ENCODE results near the gene MGA. TPM values are rescaled to one million over a fixed set of nuclear protein-coding genes. Genes with fewer than 3 reads are reported as not detected.

MGA gene
- polyA plus RNA-seq, 1 donor (not counting 4 experiments of a cell fraction or from before 2014, with no cell fraction given), result 6.3 TPM

DNA sequence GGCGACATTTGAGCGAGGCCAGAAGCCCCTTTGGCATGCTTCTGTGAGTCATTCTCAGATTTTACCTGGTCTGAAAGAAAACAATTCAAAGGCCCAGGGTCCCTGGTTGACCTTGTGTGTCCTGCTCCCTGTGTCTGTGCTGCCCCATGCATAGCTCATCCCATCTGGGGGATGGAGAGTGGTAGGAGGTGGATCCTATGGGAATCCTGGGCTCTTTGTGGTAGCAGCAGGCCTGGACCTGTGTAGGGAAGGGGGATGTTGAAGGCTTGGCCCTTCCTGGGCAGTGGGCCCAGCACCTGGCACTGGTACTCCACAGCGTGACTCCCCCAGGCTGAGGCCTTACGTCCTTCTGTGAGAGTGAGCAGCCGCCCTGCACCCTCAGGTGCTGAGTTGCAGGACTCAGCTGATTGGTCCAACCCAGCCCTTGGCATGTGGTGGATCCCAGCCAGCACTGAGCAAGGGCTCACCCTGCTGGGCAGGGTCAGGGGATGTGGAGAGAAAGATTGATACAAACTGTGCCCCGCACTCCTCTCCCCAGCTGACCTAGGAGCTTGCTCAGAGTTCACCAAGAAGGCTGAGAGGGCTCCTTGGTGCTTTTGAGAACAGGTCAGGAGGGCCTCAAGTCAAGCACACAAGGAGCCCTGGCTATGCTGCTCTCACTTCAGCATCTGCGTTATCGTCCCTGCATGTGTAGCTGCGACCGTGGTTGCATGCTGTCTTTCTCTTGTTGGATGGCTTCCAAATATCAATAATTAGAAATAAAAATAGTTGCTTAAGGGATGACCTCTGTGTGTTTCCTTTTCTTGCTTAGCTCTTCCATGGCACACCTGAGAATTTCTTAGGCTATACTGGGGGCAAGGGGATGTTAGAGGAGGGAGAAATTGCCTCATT lies 146.3 kb downstream of the MGA start:
- FAIRE-seq, result peak; percentile 100
- Histone ChIP-seq H3K27me3 (ENCODE audit: control insufficient read depth, extremely low read depth, insufficient read depth, low read length) (no peaks in the 10 kb centered on the region), H3K79me2 (ENCODE audit: control insufficient read depth, insufficient read depth, low read length) (peaks cover 48% of the 10 kb centered on the region), H3K4me3 (ENCODE audit: control insufficient read depth in 2 of 3, extremely low read depth in 1 of 3, insufficient read depth in 2 of 3, low read depth in 1 of 3, low read length in 3 of 3) (no peak overlapping the region), H2AFZ (ENCODE audit: control insufficient read depth, low read length) (no peak overlapping the region), H3K4me1 (ENCODE audit: control insufficient read depth, extremely low read depth, insufficient read depth, low read length) (peaks cover 77% of the 10 kb centered on the region), H3K27ac (ENCODE audit: control insufficient read depth, insufficient read depth, low read length) (peak overlapping the region; percentile 99), H3K9ac (ENCODE audit: control insufficient read depth, extremely low read depth, insufficient read depth, low read length) (peak overlapping the region; percentile 78), H3K36me3 (ENCODE audit: control insufficient read depth in 2 of 2, extremely low read depth in 1 of 2, insufficient read depth in 2 of 2, low read length in 2 of 2) (peaks cover 5 to 34% of the 10 kb centered on the region in 2 experiments), H3K9me1 (ENCODE audit: control insufficient read depth, extremely low read depth, insufficient read depth, low read length) (no peaks in the 10 kb centered on the region), H3K4me2 (ENCODE audit: control insufficient read depth, extremely low read depth, insufficient read depth, low read depth, low read length) (peak overlapping the region; percentile 70), H4K20me1 (ENCODE audit: control insufficient read depth, extremely low read depth, insufficient read depth, low read length) (no peaks in the 10 kb centered on the region), H3K9me3 (ENCODE audit: control insufficient read depth, low read depth, low read length) (no peaks in the 10 kb centered on the region)
- DNase-seq (ENCODE audit: low read depth, low spot score), result peak; percentile 98
- TF ChIP-seq, protein P1, sequence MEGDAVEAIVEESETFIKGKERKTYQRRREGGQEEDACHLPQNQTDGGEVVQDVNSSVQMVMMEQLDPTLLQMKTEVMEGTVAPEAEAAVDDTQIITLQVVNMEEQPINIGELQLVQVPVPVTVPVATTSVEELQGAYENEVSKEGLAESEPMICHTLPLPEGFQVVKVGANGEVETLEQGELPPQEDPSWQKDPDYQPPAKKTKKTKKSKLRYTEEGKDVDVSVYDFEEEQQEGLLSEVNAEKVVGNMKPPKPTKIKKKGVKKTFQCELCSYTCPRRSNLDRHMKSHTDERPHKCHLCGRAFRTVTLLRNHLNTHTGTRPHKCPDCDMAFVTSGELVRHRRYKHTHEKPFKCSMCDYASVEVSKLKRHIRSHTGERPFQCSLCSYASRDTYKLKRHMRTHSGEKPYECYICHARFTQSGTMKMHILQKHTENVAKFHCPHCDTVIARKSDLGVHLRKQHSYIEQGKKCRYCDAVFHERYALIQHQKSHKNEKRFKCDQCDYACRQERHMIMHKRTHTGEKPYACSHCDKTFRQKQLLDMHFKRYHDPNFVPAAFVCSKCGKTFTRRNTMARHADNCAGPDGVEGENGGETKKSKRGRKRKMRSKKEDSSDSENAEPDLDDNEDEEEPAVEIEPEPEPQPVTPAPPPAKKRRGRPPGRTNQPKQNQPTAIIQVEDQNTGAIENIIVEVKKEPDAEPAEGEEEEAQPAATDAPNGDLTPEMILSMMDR (optimal IDR thresholded peaks at IDR 0.05 in 1 of 3, IDR thresholded peaks at IDR 0.05 in 1 of 3, conservative IDR thresholded peaks at IDR 0.05 in 1 of 3; ENCODE audit: extremely low read depth in 1 of 3, insufficient read depth in 2 of 3, low read length in 3 of 3), result peak; percentile 56 to 86 (median 66)
- TF ChIP-seq EZH2 (IDR thresholded peaks at IDR 0.05; ENCODE audit: low read length), result no peak
- dilution Hi-C loops (cut with MboI; ENCODE audit: extremely low pct_ligation_motif_present, low sequenced_read_pairs), result no loop called here

DNA sequence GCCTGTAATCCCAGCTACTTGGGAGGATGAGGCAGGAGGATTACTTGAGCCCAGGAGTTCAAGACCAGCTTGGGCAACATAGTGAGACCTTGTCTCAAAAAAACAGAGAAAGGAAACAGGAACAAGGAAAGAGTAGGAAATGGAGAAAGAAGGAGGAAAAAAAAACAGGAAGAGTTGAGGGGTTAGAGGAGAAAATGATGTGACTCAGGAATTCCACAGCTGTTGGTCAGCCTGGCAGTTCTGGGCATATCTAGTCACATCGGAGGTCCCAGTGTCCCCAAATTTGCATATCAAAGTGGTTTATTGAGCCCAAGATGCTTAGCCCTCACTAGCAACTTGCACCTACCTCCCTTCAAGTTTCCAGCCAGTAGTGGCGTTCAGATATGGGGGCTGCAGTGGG lies 148.9 kb downstream of the MGA start:
- H3K4me3 ChIP-seq (ENCODE audit: control insufficient read depth in 2 of 3, extremely low read depth in 1 of 3, insufficient read depth in 2 of 3, low read depth in 1 of 3, low read length in 3 of 3), result no peak overlapping the region
- FAIRE-seq, result peak; percentile 75
- no peaks in the 10 kb centered on the region for H4K20me1 ChIP-seq (ENCODE audit: control insufficient read depth, extremely low read depth, insufficient read depth, low read length)
- dilution Hi-C loops (cut with MboI; ENCODE audit: extremely low pct_ligation_motif_present, low sequenced_read_pairs), result no loop called here
- H3K27ac ChIP-seq (ENCODE audit: control insufficient read depth, insufficient read depth, low read length), result peak overlapping the region; percentile 59
- DNase-seq (ENCODE audit: low read depth, low spot score), result no peak
- H3K4me1 ChIP-seq (ENCODE audit: control insufficient read depth, extremely low read depth, insufficient read depth, low read length), result peaks cover 52% of the 10 kb centered on the region
- peaks cover 52% of the 10 kb centered on the region for H3K79me2 ChIP-seq (ENCODE audit: control insufficient read depth, insufficient read depth, low read length)
- H3K9ac ChIP-seq (ENCODE audit: control insufficient read depth, extremely low read depth, insufficient read depth, low read length), result peak overlapping the region; percentile 42
- H3K9me1 ChIP-seq (ENCODE audit: control insufficient read depth, extremely low read depth, insufficient read depth, low read length), result no peaks in the 10 kb centered on the region
- TF ChIP-seq EZH2 (IDR thresholded peaks at IDR 0.05; ENCODE audit: low read length), result no peak
- TF ChIP-seq, protein P1 (optimal IDR thresholded peaks at IDR 0.05 in 1 of 3, IDR thresholded peaks at IDR 0.05 in 1 of 3, conservative IDR thresholded peaks at IDR 0.05 in 1 of 3; ENCODE audit: extremely low read depth in 1 of 3, insufficient read depth in 2 of 3, low read length in 3 of 3), result no peak
- H3K36me3 ChIP-seq (ENCODE audit: control insufficient read depth in 2 of 2, extremely low read depth in 1 of 2, insufficient read depth in 2 of 2, low read length in 2 of 2), result peaks cover 28 to 58% of the 10 kb centered on the region in 2 experiments
- no peaks in the 10 kb centered on the region for H3K27me3 ChIP-seq (ENCODE audit: control insufficient read depth, extremely low read depth, insufficient read depth, low read length)
- H3K4me2 ChIP-seq (ENCODE audit: control insufficient read depth, extremely low read depth, insufficient read depth, low read depth, low read length), result peak overlapping the region; percentile 39
- H3K9me3 ChIP-seq (ENCODE audit: control insufficient read depth, low read depth, low read length), result no peaks in the 10 kb centered on the region
- H2AFZ ChIP-seq (ENCODE audit: control insufficient read depth, low read length), result no peak overlapping the region

Measured in keratinocyte (primary cell).